ENCODE results near the gene ARFRP1. TPM values are rescaled to one million over a fixed set of nuclear protein-coding genes. Genes with fewer than 3 reads are reported as not detected.
"Not testable (repeated sequence)": the region's sequence is repeated elsewhere in the genome, so short reads cannot be mapped to it uniquely, and the experiment has no call there.

The ARFRP1 gene
- total RNA-seq, 4 donors from 2014 or later = 43.6 to 52.1 (median 46.7) TPM

DNA sequence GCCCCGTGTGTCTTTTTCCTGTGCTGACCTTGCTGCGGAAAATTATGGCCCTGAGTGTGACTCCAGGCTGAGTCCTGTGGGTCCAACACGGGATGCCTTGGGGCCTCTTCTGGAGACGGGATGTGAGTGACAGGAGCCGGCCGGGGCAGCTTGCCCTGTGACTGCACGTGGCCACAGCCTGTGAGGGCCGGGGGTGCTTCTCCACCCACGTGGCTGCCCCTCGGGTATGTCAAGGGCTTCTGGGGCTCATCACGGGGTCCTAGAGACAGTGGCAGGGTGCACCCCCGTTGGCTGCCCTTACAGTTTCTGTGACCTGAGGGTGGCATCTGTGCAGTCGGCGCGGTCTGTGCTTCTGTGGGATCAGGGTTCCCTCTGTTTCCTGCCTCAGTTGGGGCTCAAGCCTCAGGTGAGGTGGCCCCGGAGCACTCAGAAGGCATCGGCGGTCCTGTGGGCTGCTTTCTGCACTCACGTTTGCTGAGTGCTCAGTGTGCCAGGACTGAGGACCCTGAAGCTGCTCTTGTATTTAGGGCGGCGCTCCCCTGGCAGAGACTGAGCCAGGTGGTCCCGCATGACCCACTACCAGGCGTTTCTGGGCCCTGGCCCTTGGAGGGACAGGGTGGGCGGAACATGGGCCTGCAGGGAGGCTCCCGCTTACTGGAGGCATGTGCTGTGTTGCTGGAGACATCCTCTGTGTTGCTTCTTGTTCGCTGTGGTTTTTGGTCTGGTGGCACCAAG, 44.3 kb downstream of the ARFRP1 start:
- 90 to 95% methylated on average over 3 to 13 of the region's 26 CpGs for WGBS, 2 donors
- peaks cover 31 to 46% of the 10 kb centered on the region in 2 donors for H3K36me3 ChIP-seq
- intact Hi-C loops (cut with DNase I) = no loop called here
- H3K27ac ChIP-seq = no peak overlapping the region
- no peak overlapping the region for H3K4me3 ChIP-seq (replicated peaks in 1 of 3)
- H3K4me1 ChIP-seq = peaks cover 8% of the 10 kb centered on the region in 2 donors
- TF ChIP-seq, protein P1, sequence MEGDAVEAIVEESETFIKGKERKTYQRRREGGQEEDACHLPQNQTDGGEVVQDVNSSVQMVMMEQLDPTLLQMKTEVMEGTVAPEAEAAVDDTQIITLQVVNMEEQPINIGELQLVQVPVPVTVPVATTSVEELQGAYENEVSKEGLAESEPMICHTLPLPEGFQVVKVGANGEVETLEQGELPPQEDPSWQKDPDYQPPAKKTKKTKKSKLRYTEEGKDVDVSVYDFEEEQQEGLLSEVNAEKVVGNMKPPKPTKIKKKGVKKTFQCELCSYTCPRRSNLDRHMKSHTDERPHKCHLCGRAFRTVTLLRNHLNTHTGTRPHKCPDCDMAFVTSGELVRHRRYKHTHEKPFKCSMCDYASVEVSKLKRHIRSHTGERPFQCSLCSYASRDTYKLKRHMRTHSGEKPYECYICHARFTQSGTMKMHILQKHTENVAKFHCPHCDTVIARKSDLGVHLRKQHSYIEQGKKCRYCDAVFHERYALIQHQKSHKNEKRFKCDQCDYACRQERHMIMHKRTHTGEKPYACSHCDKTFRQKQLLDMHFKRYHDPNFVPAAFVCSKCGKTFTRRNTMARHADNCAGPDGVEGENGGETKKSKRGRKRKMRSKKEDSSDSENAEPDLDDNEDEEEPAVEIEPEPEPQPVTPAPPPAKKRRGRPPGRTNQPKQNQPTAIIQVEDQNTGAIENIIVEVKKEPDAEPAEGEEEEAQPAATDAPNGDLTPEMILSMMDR (IDR thresholded peaks at IDR 0.05) = no peak
- H3K9me3 ChIP-seq = no peaks in the 10 kb centered on the region
- no peak for DNase-seq
- no peaks in the 10 kb centered on the region for H3K27me3 ChIP-seq

DNA sequence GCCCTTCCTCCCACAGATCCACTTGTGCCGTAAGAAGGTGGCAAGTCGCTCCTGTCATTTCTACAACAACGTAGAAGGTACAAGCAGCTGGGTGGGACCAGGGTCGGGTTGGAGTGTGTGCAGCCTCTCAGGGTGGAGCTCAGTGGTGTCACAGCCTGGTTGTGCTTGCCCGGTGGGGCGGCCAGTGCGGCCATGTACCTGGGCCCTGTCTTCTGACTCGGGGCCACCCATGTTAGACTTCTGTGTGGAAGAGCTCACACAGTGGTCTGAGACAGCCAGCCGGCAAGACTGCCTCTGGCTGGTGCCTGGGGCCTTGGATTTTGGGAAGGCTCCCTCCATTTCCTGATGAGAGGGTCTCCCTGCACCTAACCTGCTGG, 45.0 kb downstream of the ARFRP1 start:
- intact Hi-C loops (cut with DNase I) = no loop called here
- H3K9me3 ChIP-seq = no peaks in the 10 kb centered on the region
- H3K4me1 ChIP-seq = peaks cover 10% of the 10 kb centered on the region in 2 donors
- no peaks in the 10 kb centered on the region for H3K27me3 ChIP-seq
- peaks cover 25 to 39% of the 10 kb centered on the region in 2 donors for H3K36me3 ChIP-seq
- DNase-seq = no peak
- TF ChIP-seq, protein P1 (IDR thresholded peaks at IDR 0.05) = no peak
- no peak for TF ChIP-seq POLR2A (IDR thresholded peaks at IDR 0.05)
- H3K27ac ChIP-seq = no peak overlapping the region
- H3K4me3 ChIP-seq (replicated peaks in 1 of 3) = no peak overlapping the region
- WGBS, 2 donors = 91 to 96% methylated on average over 4 to 8 of the region's 9 CpGs

DNA sequence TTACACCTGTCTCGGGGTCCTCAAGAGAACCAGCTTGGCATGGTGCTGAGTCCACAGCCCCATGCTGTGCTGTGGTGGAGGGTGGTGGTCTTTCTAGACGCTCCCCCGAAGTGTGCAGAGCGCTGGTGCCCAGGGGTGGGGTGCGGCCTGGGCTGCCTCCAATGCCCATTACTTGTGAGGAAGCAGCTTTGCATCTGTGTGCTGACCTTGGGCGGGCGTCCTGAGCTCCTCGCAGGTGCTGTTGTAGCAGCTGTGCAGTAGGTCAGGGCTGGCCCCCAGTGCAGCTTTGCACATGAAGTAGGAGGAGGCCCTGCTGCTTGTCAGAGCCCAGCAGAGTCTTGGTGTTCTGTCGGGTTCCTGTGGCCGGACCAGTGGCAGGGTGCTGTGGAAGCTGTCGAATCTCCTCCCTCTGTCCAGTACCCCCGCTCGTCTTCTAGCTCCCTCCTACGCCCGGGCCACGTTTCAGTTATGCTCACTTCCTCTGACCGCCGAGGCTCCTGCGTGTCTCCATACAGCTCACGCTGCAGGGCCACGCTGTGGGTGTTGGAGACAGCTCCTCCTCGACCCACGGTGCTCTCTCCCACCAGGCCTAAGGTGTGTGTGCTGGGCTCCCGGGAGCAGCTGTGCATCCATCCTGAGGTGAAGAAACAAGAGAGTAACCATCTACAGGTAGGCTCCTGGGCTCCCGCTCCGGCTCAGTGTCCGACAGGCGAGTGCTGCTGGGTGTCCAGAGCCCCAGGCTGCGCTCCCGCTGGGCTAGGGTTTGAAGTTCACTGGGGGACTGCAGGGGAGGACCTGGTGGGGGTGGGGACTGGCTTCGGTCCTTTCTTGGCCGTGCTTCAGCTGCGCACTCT, 45.6 kb downstream of the ARFRP1 start:
- H3K36me3 ChIP-seq = peaks cover 18 to 33% of the 10 kb centered on the region in 2 donors
- H3K4me1 ChIP-seq = peaks cover 16% of the 10 kb centered on the region in 2 donors

DNA sequence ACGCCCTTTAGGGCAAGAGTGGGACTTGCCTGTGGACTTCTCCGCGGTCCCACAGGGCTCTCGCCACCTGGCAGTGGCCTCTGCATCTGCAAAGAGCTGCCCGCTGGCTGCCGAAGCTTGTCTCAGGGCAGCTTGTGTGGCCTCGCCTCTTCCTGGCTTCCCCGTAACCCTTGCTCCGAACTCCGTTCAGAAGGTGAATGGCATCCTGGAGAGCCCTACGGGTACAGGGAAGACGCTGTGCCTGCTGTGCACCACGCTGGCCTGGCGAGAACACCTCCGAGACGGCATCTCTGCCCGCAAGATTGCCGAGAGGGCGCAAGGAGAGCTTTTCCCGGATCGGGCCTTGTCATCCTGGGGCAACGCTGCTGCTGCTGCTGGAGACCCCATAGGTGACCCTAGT, 46.7 kb downstream of the ARFRP1 start:
- Histone ChIP-seq H3K27ac (no peak overlapping the region), H3K4me3 (replicated peaks in 1 of 3) (no peak overlapping the region), H3K27me3 (no peaks in the 10 kb centered on the region), H3K9me3 (no peaks in the 10 kb centered on the region), H3K4me1 (peaks cover 16 to 17% of the 10 kb centered on the region in 2 donors), H3K36me3 (peaks cover 18 to 29% of the 10 kb centered on the region in 2 donors)
- DNase-seq = no peak
- TF ChIP-seq POLR2A (IDR thresholded peaks at IDR 0.05) = no peak
- TF ChIP-seq, protein P1 (IDR thresholded peaks at IDR 0.05) = no peak
- WGBS, 2 donors = 95 to 98% methylated on average over 21 to 22 of the region's 22 CpGs
- intact Hi-C loops (cut with DNase I) = no loop called here

More for the DNA sequence above, 45.6 kb downstream of the ARFRP1 start:
- 96 to 97% methylated on average over 20 to 26 of the region's 33 CpGs for WGBS, 2 donors
- intact Hi-C loops (cut with DNase I) = no loop called here
- no peaks in the 10 kb centered on the region for H3K27me3 ChIP-seq
- TF ChIP-seq, protein P1 (IDR thresholded peaks at IDR 0.05) = no peak
- no peak for TF ChIP-seq POLR2A (IDR thresholded peaks at IDR 0.05)
- H3K9me3 ChIP-seq = no peaks in the 10 kb centered on the region
- no peak overlapping the region for H3K4me3 ChIP-seq (replicated peaks in 1 of 3)
- DNase-seq = no peak
- no peak overlapping the region for H3K27ac ChIP-seq

DNA sequence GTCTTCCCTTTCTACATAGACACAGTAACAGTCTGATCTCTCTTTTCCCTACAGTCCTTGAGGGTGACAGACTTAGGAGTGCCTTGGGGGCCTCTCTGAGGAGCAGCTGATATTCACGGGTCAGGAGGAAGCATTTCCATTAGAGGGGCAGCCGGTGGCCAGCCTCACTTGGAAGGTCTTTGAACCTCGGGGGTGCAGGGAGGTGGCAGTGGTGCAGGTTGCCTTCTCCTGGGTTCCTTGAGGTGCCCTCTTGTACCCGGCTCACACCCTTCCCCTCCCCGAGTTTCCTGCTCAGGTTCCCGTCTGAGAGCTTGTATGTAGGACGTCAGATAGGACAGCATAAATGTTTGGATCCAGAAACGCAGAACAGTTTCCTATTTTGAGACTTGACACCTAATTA, 47.2 kb downstream of the ARFRP1 start:
- WGBS, 2 donors = 83 to 87% methylated on average over 8 of the region's 8 CpGs
- Histone ChIP-seq H3K4me1 (peaks cover 16 to 17% of the 10 kb centered on the region in 2 donors), H3K27ac (no peak overlapping the region), H3K36me3 (peaks cover 18 to 24% of the 10 kb centered on the region in 2 donors), H3K4me3 (replicated peaks in 1 of 3) (no peak overlapping the region), H3K9me3 (no peaks in the 10 kb centered on the region), H3K27me3 (no peaks in the 10 kb centered on the region)
- DNase-seq = no peak
- TF ChIP-seq POLR2A (IDR thresholded peaks at IDR 0.05) = no peak
- TF ChIP-seq, protein P1 (IDR thresholded peaks at IDR 0.05) = no peak
- intact Hi-C loops (cut with DNase I) = no loop called here

DNA sequence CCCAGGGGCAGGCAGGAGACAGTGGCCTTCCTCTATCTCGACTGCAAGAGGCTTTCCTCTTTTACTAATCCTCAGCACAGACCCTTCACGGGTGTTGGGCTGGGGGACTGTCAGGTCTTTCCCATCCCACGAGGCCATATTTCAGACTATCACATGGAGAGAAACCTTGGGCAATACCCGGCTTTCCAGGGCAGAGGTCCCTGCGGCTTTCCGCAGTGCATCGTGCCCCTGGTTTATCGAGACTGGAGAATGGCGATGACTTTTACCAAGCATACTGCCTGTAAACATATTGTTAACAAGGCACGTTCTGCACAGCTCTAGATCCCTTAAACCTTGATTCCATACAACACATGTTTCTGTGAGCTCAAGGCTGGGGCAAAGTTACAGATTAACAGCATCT, 47.6 kb downstream of the ARFRP1 start:
- DNase-seq; H3K4me3 ChIP-seq (replicated peaks in 1 of 3); H3K9me3 ChIP-seq; H3K27me3 ChIP-seq; H3K27ac ChIP-seq; intact Hi-C loops (cut with DNase I): not testable (repeated sequence)
- WGBS, 2 donors = 89 to 93% methylated on average over 10 of the region's 10 CpGs
- H3K4me1 ChIP-seq = peaks cover 16 to 17% of the 10 kb centered on the region in 2 donors
- H3K36me3 ChIP-seq = peaks cover 18 to 23% of the 10 kb centered on the region in 2 donors
